Left ventricle myocardium superior (tissue), 1 donor: ENCODE measurements around the gene AEBP2. TPM values are rescaled to one million over a fixed set of nuclear protein-coding genes. Genes with fewer than 3 reads are reported as not detected.

Experiments
- ATAC-seq: fragments of 200-7000 bp; cut with Tn5 transposase; one replicate; pipeline ENCODE4 v1.9.1; 2020; ENCODE audit warnings: mild to moderate bottlenecking, moderate library complexity
- DNase-seq: peaks from one replicate; pipeline ENCODE4 v3.0.0-alpha.2; 2020
- intact Hi-C: fragments of 100-400 bp; cut with micrococcal nuclease; formaldehyde crosslinking; loops from one replicate; pipeline ENCODE4 v1.11.0; 2022
- total RNA-seq: library from RNA; stranded (reverse); fragmentation: NEBNext Ultra II Directional; extraction: Animal tissue kit (Norgen Biotek cat#: 25700); gene quantifications from one replicate; pipeline ENCODE4 v1.2.1, GENCODE V29; 2021
- donor health status: DM: no; HTN: yes; CAD: no; lungs with severe emphysema.

Gene AEBP2
- total RNA-seq, 1 donor from 2014 or later: 28.5 TPM

DNA sequence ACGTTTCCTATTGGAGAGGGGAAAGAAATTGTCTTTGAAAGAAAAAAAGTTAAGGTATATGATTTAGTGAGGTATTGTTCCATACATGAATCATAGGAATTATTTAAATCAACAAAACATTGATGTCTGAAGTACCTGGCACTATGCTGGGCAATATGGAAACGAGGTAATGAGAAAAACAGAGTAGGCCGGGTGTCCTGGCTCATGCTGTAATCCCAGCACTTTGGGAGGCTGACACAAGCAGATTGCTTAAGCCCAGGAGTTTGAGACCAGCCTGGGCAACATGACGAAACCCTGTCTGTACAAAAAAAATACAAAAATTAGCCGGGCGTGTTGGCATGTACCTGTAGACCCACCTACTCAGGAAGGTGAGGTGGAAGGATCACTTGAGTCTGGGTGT lies 45.9 kb downstream of the AEBP2 start:
- ATAC-seq (no peak), DNase-seq (no peak)
- intact Hi-C loops: no loop called here

DNA sequence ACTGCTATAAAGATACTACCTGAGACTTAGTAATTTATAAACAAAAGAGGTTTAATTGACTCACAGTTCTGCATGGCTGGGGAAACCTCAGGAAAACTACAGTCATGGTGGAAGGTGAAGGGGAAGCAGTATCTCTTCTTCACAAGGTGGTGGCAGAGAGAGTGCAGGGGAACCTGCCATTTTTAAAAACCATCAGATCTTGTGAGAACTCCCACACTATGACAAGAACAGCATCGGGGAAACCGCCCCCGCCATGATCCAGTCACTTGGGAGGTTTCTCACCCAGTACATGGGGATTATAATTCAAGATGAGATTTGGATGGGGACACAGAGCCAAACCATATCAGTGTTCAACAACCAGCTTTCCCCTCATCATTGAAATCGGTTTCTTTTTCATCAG lies 49.9 kb downstream of the AEBP2 start:
- ATAC-seq: no peak
- intact Hi-C loops: no loop called here
- DNase-seq: no peak

DNA sequence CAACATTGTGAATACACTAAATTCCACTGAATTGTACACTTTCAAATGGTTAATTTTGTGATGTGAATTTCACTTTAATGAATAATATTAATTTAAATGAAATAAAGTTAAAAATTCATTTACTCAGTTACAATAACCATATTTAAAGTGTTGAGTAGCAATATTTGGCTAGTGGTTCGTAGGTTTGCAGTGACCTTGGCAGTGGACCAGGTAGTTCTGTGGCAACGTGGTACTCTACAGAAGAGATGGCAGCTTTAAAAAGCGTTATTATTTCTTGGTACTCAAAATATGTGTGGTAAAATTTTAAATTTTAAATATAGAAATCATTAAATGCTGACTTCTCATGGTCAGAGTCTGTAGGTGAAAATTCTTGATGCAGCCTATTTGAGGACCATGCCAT lies 51.6 kb downstream of the AEBP2 start:
- DNase-seq (no peak), ATAC-seq (peak; percentile 34)
- intact Hi-C loops: no loop called here

DNA sequence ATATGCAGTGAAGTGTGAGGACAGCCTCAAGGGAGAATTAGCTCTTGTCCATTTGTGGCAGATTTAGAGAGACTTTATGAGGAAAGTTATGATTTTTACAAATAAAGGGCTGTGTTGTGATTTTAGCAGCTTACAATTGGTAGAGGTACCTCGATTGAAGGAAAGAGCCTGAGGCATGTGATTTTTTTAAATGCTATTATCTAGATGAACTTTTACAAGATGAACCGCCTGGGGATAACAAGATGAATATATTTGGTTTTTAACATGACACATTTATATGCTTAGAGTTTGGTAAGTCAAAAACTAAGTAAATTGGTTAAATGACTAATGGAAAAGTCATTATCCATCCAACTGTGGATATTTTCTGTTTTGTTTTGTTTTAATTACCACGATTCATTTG lies 52.6 kb downstream of the AEBP2 start:
- DNase-seq (no peak), ATAC-seq (no peak)
- intact Hi-C loops: no loop called here

DNA sequence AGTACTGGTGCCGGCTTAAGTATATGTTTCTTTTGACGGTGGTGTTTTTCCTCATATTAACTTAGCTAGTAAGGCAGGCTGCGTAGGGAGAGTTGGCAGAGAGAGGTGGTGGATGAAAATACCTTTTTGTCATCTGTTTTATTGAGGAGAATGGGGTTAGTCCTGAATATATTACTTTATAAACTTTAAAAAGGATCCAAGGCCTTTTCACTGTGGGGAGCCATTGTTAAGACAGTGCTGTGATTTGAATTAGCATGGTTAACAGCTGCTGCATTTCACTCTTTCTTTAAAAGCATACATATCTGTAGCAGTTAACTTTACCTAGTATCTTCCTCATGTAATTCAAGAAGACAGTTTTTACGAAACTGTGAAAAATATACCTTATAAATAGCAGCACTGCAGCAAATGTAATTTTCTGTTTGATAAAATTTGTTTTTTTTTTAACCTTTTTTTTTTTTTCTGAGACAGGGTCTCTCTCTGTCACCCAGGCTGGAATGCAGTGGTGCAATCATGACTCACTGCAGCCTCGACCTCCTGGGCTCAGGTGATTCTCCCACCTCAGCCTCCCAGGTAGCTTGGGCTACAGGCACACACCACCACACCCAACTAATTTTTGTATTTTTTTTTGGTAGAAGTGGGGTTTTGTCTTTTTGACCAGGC lies 57.1 kb downstream of the AEBP2 start:
- ATAC-seq (no peak), DNase-seq (no peak)
- intact Hi-C loops: no loop called here

DNA sequence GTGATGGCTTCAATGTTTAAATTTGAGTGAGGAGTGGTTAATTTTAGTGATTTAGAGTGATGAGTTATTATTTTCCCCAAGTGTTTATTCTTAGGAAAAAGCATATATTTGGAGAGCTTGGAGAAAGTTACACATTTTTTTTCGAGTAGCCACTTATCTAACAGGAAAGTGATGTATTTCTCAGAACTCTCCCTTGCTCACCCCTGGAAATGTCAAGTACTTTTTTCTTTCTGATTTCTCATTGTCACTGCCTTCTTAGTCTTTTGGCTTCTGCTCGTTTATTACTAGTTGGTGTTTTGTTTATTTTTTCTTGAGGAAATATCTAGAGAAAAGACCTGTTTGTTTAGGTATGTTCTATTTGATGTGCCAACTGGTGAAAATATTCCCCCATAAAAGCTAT lies 58.8 kb downstream of the AEBP2 start:
- ATAC-seq: no peak
- intact Hi-C loops: no loop called here
- no peak for DNase-seq

DNA sequence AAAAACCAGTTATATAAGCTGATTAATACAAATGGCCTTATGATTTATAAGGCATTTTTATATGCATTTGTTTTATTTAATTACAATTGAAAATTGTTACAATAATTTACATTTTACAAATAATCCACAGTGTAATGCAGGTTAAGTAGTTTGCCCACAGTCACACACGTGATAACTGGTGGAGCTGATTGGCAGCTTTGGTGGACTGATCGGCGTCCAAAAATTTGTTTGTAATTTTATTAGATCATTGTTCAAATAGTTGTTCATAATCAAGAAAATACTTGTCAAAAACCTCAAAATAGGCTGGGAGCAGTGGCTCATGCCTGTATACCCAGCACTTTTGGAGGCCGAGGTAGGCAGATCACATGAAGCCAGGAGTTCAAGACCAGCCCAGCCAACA lies 59.7 kb downstream of the AEBP2 start:
- DNase-seq (no peak), ATAC-seq (no peak)
- intact Hi-C loops: no loop called here

DNA sequence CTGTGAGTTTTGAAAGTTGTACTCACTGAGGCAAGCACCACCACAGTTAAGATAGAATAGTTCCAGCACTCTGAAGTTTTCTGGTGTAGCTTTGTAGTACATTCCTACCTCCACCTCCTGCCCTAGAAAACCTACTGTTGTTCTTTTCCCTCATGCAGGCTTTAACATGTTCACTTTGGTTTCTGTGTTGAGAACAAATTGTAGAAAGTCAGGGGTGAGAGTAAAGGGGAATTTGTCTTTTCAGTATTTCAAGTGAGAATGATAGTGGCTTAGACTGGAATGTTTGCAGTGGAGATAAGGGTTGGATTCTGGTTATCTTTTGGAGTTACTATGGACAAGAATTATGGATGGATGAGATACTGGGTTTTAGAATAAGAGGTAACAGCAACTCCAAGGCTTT lies 67.2 kb downstream of the AEBP2 start:
- DNase-seq (no peak), ATAC-seq (no peak)
- intact Hi-C loops: no loop called here

DNA sequence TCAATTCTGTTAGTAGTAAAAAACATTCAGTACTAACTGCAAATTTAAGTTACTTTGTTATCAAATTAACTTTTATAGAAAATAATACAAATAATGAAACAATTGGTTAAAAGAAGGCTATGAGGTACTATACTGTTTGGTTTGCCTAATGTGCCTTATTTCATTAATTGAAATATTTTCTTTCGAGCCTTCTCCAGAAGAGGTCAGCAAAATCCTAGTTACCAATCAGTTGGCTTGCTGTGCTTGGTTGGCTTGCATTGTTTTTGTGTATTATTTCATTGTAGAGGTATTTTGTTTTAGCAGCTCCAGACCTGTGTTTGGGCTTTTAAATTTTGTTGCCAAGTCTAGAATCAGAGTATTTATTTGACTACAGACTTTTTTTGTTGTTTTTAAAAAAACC lies 68.5 kb downstream of the AEBP2 start:
- DNase-seq (no peak), ATAC-seq (peak; percentile 61)
- intact Hi-C loops: no loop called here

DNA sequence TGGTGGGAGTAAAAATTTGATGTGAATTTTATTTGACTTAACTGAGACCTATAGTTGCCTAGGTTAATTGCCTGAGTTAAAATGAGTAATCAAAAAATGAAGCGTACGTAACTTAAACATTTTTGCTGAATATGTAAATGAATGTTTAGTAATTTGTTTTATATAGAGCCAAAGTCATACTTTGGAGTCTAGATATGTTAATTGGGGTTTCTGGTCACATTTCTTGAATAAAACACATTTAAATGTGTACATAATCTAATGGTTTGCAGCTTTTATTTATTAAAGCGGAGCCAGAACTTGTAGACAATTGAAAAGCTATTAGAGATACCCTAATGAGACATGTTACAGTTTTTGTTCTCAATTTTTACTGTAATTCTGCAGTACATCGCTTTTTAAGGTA lies 71.2 kb downstream of the AEBP2 start:
- no peak for DNase-seq
- ATAC-seq: no peak
- intact Hi-C loops: no loop called here

DNA sequence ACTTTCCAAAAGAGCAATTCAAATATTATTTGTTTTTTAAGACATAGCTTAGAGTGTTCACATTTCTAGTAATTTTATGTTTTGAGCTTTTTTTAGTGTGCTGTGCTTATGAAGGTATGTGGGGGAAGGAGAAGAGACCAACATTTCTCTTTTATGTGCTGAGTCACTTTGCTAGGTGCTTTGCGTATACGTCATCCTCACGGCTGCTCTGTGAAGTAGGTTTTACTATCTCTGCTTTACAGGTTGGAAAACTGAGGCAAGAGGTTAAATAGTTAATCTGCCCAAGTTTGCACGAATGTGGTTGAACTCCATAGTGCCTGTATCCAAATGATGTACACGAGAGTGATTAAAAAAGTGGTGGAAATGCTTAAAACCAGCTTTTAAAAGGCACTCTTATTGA lies 75.9 kb downstream of the AEBP2 start:
- ATAC-seq: no peak
- intact Hi-C loops: no loop called here
- no peak for DNase-seq

DNA sequence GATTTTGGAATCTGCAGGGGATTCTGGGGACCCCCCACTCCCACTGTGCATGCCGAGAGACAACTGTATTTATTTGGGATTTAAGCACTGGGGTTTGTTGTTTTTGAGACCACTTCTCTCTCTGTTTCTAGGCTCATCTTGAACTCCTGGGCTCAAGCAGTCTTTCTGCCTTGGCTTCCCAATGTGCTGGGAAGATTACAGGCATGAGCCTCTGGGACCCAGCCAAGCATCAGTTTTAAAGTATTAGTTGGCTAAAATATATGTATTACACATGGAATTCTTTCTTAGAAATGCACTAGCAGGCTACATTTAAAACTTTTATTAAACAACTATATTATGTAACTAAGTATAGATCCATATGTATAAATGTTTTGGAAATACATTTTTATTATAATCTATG lies 78.3 kb downstream of the AEBP2 start:
- DNase-seq (no peak), ATAC-seq (no peak)
- intact Hi-C loops: no loop called here

DNA sequence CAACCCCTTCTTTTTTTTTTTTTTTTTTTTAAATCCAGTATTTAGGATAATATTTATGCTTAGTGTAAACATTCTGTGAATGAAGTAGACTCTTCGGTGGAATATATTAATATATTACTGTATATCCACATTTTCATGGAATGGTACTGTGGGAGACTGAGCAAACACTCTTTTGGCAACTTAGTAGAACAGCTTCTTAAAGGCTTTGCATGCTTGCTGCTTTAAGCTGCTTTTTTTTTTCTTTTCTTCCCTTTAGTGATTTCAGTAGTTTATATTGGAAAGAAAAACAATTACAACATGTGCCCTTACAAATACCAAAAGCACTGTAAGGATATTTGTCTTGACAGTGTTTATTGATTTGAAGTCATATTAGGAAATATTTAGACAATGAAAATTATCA lies 78.9 kb downstream of the AEBP2 start:
- ATAC-seq (no peak), DNase-seq (no peak)
- intact Hi-C loops: no loop called here

DNA sequence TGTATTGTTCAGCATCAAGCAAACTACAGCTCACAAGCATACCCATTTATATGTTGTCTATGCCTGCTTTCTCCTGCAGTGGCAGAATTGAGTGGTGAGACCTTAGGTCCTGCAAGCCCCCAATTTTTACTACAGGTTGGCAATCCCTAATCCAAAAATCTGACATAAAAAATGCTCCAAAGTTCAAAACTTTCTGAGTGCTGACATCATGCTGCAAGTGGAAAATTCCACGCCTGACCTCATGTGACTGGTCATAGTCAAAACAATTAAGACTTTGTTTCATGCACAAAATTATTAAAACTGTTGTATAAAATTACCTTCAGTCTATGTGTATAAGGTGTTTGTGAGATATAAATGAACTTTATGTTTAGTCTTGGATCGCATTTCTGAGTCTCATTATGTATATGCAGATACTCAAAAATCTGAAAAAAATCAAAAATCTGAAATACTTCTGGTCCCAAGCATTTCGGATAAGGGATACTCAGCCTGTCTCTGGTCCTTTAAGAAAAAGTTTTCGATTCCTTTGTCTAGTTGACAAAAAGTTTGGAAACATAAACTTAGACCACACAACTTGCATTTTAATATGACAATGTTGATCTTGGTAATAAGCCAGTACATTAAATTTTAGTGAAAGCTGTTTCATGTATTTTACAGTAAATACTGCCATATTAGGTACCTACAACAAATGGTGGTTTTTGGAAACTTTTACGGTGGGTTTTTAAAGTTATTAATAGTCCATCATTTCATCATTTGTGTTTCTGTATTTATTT lies 81.5 kb downstream of the AEBP2 start:
- DNase-seq (no peak), ATAC-seq (no peak)
- intact Hi-C loops: no loop called here

DNA sequence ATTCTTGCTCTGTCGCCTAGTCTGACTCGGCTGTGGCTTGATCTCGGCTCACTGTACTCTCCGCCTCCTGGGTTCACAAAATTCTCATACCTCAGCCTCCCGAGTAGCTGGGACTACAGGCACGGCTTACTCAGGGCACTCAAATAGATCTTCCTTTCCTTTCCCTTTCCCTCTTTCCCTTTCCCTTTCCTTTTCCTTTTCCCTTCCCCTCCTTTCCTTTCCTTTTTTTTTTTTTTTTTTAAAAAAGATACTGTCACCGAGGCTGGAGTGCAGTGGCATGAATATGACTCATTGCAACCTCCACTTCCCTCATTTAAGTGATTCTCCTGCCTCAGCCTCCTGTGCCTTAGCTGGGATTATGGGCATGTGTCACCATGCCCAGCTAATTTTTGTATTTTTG lies 86.0 kb downstream of the AEBP2 start:
- intact Hi-C loops: no loop called here
- DNase-seq: no peak
- ATAC-seq: no peak

DNA sequence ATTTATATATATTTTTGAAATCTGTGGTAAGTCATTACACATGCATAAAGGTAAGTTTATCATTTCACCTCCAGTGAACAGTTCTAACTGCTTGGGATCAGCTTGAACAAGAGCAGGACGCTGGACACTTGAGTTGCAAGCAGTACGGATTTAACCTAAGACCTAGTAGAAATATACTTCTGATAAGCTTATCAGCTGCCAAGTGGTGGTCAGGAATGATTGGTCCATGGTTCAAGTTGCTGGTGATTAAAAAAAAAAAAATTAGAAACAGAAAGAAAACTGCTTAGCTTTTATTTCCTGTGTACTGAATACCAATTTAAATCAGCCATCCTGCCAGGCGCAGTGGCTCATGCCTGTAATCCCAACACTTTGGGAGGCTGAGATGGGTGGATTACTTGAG lies 88.6 kb downstream of the AEBP2 start:
- DNase-seq (no peak), ATAC-seq (no peak)

DNA sequence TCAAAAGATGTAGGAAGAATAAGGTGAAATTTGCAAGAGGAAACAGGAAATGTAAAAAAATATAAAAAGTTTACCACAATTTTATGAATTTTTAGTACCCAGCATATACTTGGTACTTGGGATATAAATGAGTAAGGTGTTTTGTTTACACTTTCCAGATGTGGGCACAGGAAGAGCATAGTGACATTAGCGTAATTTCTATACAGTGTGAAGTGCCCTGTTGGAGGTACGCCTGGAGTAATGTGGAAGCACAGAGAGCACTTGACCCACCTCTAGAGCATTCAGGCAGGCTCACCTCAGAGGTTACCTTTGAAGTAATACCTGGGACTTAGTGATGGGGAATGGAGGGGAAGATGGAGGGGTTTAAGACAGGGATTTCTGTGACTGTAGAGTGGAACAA lies 89.5 kb downstream of the AEBP2 start:
- no peak for DNase-seq
- ATAC-seq: no peak

More for the DNA sequence above, 88.6 kb downstream of the AEBP2 start:
- intact Hi-C loops: no loop called here

DNA sequence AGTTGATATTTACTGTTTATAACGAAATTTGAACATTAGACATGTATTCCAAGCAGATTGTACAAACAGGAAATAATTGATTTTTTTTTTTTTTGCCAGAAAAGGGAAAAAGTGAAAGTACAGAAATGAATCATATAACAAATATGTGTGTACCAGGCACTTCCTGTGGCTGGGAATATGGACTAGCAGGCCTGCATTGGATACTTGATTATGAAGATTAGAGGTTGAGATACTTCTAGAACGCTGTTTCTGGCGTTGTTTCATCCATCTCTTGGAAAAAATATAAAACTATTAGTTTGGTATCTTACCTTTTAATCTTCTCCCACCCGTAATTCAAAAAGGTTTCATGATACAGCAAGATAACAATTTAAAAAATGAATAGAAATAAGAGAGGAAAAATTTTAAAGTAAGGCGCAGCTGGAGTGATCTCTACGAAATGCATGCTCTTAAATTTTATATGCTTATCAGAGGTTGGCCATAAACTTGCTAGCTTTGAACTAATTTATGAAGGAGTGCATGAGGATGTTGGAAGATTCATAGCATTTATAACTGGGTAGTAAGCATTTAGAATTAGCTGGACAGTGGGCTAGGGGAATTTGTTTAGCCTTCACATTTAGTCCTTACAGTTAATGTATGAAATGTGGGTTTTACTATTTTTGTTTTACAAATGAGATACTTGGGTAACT lies 90.8 kb downstream of the AEBP2 start:
- DNase-seq (no peak), ATAC-seq (no peak)
- intact Hi-C loops: no loop called here

More for the DNA sequence above, 89.5 kb downstream of the AEBP2 start:
- intact Hi-C loops: no loop called here

DNA sequence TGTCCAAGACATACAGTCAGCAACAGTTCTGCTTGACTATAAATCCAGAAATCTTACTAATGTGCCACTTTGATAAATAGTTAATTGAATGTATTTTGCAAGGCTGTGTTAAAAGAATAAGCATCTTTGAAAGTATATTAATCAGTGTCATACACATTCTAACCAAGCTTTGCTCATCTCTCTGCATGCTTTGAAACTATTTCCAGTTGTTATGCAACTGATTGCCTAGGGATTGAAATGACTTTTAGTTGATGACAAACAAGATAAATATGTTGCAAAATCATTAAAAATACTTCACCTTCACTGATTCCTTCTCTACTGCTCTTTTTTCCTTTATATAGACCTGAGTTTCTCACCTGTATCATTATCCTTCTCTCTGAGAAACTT lies 91.3 kb downstream of the AEBP2 start:
- DNase-seq: no peak
- intact Hi-C loops: no loop called here
- no peak for ATAC-seq

DNA sequence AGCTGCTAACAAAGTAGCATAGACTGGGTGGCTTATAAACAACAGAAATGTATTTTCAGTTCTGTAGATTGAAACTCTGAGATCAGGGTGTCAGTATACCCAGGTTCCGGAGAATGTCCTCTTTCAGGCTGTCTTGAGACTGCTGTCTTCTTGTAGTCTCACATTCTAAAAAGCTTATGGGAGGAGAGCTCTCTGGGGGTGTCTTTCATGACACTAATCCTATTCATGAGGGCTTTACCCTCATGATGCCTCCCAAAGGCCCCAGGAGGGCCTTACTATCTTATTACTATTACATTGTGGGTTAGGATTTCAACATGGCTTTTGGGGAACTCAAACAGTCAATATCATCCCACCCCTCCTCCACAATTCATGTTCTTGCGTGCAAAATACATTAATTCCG lies 94.3 kb downstream of the AEBP2 start:
- ATAC-seq: no peak
- no peak for DNase-seq
- intact Hi-C loops: no loop called here

DNA sequence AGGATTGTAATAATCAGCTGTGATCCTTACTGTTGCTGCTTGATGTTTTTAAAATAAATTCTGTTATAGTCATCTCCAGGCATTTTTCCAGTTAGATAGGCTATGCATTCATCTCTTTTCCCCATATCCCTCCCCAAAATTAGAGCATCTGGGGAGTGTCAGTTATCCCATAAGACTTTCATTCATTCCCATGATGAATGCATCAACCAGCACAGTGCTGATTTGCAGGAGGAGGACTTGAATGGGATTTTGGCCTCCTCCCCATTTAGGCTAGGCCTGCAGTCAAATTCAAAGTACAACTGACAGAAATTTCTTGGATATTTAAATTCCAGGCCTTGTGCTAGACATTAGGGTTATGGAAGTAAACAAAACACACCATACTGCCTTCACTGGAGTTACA lies 99.8 kb downstream of the AEBP2 start:
- DNase-seq: no peak
- intact Hi-C loops: no loop called here
- no peak for ATAC-seq
